HG02763 (cell line): ENCODE measurements around the gene CCDC88B.

Experiments
- ATAC-seq: cut with Tn5 transposase; IDR thresholded peaks from one replicate; pipeline ENCODE4 v1.9.1; 2021; ENCODE audit warnings: mild to moderate bottlenecking, moderate library complexity; ENCODE audit not compliant: unreplicated experiment

Gene CCDC88B

DNA sequence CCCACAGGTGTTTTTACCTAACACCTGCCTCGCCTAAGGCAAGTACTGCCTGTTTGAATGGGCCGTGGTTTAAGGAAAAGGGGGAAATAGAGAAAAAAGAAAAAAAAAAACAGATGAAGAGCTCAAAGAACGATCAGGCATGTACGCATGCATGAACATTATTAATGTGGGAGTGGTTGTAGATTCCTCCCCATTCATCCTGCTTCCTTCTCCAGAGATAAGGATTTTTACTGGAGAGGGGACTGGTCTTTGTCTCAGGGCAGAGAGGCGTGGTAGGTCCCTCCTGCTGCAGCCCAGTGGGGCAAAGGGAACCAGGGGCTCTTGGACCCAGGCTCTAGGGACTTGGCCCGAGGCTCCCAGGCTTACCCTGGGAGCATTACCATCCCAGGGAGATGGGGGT lies 42.0 kb downstream of the CCDC88B start:
- no peak for ATAC-seq

DNA sequence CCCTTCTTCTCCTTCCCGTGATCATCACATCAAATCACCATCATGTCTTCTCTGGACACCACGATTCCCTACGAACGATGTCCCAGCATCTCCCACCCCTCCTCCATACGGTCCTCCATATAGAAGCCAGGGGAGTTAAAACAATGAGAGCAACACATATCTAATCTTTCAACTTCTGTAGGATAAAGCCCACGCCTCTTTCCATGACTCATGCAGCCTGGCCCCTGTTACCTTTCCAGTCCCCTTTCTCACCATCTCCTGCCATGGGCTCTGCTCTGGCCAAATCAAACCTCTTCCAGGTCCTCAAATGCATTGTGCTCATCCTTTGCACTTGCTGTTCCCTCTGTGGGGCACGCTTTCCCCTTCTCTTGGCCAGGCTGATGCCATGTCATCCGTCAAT lies 42.6 kb downstream of the CCDC88B start:
- ATAC-seq = no peak

DNA sequence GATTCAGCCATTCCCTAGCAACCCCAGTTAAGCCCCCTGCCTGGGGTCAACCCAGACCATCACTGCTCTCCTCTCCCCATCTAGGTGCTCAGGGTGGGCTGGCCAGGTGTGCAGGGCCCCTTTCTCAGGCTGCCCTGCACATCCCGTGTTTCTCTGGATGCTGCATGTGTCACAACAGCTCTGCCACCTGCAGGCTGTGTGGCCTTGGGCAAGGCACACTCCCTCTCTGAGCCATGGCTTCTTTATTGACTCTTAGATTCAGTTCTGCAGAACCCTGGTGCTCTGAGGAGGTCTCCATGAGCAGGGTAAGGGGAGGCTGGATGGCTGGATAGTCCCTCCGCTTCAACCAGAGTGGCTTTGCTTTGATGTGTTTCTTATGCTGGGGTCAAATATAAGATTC lies 43.6 kb downstream of the CCDC88B start:
- no peak for ATAC-seq

GRCh38 chr11:64384028-64384737 lies 44.2 kb downstream of the CCDC88B start:
- no peak for ATAC-seq

DNA sequence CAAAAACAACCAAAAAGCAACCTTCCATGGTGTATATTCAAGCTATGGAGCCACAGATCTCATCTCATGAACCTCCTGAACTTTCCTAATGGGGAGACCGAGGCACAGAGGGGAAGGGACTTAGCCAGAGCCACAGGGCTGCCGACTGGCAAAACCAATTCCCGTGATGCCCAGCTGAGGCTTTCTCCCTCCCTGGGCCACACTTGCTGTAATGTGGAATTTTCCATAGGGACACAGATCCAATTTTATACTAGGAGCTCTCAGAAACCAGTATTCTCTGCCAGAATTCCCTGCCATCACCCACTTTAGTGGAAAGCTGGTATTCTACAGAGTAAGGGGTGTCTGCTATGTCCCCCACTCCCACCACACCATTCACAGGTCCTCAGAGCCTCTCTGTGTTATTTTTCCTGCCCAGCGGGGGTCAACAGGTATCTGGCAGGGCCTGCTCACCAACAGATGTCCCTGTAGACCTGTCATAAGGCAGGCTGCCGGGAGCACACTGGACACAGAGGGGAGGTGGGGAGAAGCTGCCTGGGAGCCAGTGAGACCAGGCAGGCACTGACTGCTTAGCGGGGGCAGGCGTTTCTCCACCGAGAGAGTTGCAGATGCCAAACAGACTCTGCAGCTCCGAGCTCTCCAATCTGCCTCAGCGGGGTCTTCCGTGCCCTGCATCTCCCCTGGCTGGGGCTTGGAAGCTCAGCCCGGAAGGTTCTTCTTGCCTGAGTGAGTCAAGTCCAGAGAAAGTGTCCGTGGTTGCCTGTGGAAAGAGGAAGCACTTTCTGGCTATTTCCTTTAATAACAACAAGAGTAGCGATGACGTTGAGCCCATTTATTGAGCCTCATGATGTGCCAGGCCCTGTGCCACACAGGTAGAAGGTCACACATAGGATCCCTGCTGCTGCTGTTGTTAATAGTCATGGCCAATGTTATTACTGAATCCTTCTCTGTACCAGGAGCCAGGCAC lies 45.3 kb downstream of the CCDC88B start:
- no peak for ATAC-seq

- no peak for ATAC-seq
Measured at GRCh38 chr11:64385945-64386704, 46.1 kb downstream of the CCDC88B start.

DNA sequence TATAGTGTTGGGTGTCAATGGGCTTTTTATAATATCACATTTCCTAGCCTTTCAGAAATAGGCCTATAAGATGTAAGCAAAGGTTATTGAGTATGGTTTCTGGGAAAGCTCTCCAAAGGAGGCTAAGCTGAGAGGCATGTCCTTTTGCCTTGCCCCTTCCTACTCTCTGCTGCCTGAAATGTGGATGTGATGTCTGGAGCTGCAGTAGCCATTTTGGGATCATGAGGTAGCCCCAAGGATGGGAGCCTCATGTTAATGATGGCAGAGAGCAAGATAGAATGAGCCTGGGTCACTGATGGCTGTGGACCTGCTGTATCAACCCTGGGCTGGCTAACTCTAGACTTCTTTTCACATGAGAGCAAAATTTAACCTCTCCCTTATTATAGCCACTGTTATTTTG lies 47.9 kb downstream of the CCDC88B start:
- no peak for ATAC-seq

GRCh38 chr11:64388894-64389293 lies 48.9 kb downstream of the CCDC88B start:
- ATAC-seq = no peak

DNA sequence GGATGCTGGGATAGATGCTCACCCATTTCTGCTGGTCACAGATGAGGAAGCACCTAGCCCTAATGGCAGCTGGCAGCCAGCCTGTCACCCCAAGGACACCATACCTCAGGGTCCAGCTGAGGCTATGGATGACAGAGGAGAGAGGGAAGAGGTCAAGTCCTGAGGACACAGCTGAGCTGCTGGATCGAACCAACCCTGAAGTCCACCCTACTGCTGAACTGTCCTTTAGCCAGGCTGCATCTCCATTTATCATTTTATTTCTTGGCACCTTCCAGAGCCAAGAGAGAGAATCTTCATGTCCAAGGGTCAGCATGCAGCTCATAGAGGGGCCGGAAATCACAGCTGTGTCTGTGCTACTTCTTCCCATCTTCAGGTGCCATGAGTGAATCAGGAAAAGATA lies 49.8 kb downstream of the CCDC88B start:
- ATAC-seq = no peak

DNA sequence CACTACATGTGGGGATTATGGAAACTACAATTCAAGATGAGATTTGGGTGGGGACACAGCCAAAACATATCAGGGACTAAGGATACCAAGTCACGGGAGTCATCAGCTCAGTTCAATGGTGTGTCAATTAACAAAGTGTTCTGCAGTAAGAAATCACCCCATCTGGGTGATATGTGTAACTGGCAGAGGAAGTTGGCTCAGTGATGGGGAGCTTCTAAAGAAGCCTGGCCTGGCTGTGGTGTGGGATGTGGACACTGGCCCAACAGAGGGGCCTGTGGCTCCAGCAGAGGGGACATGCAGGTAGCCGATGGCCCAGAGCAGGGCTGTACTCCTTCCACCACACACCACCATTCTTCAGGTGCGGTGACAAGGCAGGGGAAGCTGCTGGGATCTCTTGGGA lies 50.6 kb downstream of the CCDC88B start:
- ATAC-seq = no peak

DNA sequence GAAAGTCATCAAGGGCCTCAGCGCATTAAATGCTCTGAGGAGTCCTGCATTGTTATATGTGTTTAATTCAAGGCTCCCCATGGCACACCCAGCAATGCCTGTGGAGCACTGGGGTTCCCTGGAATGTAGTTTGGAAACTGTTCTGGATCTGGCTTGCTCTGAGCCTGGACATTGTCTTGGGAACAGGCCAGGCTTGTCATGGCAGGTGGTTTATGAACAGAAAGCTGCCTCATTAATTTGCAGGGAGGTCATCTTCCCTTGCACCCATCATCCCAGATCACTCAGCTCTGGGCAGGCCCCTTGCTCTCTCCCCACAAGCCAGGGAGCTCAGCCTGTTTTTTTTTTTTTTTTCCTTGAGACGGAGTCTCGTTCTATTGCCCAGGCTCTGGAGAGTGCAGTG lies 51.8 kb downstream of the CCDC88B start:
- ATAC-seq = no peak

DNA sequence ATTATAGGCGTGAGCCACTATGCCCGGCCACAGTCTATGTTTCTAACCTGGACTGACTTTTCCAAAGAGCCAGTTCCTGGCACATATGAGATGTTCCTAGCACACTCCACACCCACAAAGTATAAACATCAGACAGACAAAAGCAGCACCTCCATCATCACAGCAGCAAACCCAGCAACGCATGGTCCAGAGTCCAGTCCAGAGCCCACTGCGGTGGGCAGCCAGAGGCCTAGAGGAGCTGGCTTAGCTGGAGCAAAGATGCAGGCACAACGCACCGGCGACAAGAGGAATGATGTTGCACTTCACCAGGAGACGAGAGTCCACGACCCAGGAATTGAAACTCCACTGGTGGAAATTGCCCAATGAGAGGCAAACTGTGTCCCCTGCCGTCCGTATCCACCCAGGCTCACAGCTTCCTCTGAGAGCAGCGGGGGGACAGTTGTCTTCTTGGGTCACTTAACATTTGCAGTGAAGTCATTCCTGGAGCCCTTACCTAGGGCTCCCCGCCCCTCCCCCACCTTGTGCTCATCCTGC lies 55.6 kb downstream of the CCDC88B start:
- no peak for ATAC-seq

GRCh38 chr11:64396079-64396591 lies 56.1 kb downstream of the CCDC88B start:
- no peak for ATAC-seq

DNA sequence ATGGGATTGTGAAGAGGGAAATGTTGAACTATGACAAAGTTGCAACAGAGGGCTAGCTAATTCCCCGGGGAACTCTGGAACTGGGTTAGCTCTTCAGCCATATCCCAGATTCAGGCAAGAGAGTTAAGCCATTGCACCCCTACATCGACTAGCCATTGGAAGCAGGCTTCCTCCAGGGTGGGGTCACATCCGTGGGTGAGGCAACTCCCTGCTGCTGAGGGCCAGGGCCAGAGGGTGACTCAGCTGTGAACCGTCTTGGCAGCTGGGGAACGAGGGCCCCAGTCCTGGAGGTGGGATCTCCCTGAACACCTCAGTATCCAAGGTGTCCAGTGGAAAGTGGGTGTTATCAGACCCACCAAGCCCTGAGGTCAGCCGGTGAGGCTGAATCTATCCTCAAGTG lies 60.1 kb downstream of the CCDC88B start:
- ATAC-seq = no peak

DNA sequence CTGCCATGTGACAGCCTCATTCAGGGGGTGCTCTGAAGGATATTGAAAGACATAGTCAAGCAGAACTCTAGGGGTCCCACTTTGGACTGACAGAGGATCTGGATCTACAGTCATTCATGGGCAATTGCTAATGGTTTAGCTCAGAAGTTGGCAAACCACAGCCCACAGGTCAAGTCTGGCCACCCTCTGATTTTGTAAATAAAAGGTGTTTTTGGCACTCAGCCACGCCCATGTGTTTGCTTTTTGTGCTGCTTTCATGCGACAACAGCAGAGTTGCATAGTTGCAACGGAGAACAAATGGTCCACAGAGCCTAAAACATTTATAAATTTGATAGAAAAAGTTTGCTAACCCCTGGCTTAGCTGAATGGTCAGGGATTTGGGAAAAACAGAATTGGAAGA lies 60.7 kb downstream of the CCDC88B start:
- no peak for ATAC-seq

DNA sequence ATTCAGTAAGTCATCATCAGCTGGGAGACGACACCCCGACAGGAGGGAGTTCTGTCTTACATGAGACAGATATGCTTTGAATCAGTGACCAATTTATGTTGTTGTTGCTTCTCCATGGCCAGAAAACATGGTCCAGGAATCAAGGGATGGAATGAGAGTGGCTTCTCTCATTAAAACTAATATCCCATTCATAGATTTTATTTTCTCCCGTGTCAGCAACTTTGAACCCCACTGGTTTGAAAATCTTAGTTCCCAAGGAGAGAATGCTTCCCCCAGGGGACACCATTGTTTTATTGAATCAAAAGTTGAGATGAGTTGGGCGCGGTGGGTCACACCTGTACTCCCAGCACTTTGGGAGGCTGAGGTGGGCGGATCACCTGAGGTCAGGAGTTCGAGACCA lies 61.8 kb downstream of the CCDC88B start:
- ATAC-seq = no peak

GRCh38 chr11:64403106-64403505 lies 63.1 kb downstream of the CCDC88B start:
- ATAC-seq = no peak

GRCh38 chr11:64406221-64406946 lies 66.4 kb downstream of the CCDC88B start:
- no peak for ATAC-seq
